Hematopoietic multipotent progenitor cell treated with erythropoietin and hydrocortisone succinate and interleukin-3 and kit ligand, for 17 days (in vitro differentiated cells): ENCODE measurements around the gene ATP6V1G2.

Source experiments
- DNase-seq: peaks from one replicate; pipeline ENCODE4 v3.0.0-alpha.2; 2015; ENCODE audit warnings: low spot score

The ATP6V1G2 gene

DNA sequence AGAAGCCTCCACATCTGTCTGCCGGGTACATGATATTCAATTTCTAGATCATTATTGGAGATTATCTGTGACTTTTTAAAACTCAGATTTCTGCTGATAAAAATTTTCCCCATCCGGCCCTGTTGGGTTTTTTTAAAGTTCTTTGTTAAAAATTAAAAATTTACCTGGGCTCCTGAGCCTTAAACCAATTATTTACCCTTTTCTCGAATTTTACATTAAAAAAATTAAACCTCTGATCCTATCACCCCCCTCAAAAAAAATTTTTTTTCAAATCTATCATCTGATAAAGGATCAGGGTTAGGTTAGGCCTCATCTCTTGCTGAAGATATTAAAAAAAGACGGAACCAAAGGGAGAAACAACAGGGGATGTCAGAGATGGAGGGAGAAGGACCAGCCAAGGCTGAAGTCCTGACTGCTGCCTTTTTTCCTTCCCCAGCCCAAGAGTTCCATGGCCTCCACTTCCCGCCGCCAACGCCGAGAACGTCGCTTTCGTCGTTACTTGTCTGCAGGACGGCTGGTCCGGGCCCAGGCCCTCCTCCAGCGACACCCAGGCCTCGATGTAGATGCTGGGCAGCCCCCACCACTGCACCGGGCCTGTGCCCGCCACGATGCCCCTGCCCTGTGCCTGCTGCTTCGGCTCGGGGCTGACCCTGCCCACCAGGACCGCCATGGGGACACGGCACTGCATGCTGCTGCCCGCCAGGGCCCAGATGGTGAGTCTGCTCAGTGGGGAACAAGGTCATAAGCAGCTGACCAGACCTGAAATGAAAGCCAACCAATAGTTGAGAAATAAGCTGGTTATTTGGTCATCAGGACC lies 1.5 kb upstream of the ATP6V1G2 start:
- DNase-seq = no peak

GRCh38 chr6:31546958-31547726 lies 734 bp upstream of the ATP6V1G2 start, which contains the start of gene NFKBIL1:
TSS of gene NFKBIL1 (plus strand) at chr6:31547608. CDS start at chr6:31547695, 87 bp downstream.
- peak; percentile 92 for DNase-seq

DNA sequence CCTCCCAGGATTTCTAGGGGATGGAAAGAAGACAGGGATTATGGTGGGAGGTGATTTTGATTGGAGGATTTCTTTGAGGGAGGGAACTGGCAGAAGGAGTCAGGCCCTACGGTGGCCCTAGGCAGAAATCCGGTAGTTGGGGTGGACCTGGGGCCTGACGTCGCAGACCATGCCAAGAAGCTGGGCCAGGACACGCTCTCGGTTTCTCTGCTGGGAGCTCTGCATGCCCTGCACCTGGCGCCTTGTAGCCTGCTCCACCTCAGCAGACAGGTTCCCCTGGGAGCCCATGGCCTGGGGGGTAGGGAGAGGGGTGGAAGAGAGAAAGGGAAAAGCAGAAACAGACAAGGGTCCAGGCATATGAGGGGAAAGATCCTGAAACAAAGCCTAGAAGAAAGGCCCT lies 1.1 kb downstream of the ATP6V1G2 start:
- no peak for DNase-seq

DNA sequence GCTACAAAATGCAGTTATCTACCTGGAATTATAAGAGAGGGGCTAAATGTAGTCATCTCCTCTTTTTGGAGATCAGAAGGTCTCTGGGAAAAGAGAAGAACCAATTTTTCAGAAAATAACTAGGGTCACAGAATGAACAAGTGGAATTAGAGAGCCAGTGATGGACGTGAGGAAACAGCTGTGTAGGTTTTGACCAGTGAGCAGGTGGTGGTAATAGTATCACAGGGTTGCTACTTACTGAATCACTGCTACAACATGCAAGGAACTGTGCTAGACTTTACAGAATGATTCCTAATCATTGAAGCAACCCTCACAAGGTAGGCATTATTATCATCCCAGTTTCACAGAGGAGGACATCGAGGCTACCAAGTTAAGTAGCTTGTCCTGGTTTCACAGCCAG lies 1.7 kb downstream of the ATP6V1G2 start:
- no peak for DNase-seq

DNA sequence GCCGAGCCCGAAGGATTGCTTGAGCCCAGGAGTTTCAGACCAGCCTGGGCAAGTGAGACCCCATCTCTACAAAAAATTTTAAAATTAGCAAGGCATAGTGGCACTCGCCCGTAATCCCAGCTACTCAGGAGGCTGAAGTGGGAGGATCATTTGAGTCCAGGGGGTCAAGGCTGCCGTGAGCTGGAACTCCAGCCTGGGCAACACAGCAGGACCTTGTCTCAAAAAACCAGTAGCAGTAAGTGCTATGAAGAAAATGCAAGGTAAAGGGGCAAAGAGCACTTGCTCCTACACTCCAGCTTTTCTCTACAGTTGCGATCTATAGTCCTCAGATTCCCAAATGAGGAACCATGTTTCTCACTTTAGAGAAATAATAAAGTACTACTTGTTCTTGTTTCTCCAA lies 2.8 kb downstream of the ATP6V1G2 start:
- DNase-seq = no peak

DNA sequence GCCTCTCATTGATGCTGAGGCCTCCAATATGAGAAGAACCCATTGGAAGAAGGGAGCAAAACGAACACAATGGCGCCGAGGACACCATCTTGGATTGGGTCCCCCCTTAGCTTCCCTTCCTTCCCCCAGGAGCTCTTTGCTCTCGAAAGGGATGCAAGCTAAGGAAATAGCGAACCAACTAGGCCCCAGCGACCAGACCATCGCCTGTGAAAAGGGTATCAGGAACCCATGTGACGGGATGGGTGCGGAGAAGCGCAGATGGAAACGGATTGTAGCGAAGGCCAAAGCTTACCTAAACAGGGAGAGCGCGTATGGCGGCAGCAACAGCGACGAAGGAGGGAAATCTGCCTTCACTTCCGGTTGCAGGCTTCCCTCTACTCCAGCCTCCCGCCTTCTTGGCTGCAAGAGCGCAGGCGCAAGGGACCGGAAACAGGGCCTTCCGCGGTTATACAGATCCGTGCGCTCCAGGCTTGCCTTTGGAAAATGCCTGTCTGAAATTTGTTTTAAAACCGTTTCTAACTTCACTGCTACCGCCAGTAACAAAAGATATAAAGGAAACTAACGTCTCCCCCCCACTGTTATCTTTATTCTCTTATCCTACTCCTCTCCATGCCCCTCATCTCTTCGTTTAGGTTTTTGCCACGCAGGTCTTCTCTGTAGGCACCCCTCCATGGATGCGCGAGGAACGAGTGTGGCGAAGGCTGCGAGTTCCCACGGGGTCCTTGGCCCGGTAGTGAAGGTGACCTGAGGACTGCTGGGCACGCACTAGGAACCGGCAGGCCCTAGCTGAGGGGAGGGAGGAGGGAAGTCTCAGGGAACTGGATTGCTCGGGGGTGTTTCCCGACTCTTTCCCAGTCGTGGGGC lies 4.5 kb downstream of the ATP6V1G2 start, which contains the start of gene DDX39B:
Gene DDX39B, minus strand, starts transcription at position 346 of the 864 bp plus-strand sequence. CDS start 1,471 bp downstream, outside the sequence.
- DNase-seq = peak; percentile 97

- no peak for DNase-seq
These were observed 5.2 kb downstream of the ATP6V1G2 start for GRCh38 chr6:31541059-31541657.

DNA sequence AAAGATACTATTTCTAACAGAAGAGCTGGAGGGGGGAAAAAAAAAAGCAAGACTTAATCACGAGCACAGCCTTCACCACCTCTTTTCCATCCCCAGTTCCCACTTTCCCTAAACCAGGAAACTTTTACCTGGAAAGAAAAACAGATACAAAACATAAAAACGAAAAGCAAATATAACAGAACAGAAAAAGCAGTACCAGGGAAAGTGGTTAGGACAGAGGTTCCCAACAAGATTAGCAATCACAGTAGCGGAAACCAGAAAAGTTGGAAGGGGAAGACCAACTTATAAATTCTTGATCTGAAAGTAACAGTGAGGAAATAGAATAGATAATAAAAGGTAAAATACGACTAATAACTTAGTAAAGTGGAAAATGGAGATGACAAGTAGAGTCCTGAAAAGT lies 5.8 kb downstream of the ATP6V1G2 start:
- no peak for DNase-seq

GRCh38 chr6:31538805-31539400 lies 7.5 kb downstream of the ATP6V1G2 start:
- no peak for DNase-seq

- DNase-seq = no peak
These were observed 10.7 kb downstream of the ATP6V1G2 start for GRCh38 chr6:31535538-31536324.

DNA sequence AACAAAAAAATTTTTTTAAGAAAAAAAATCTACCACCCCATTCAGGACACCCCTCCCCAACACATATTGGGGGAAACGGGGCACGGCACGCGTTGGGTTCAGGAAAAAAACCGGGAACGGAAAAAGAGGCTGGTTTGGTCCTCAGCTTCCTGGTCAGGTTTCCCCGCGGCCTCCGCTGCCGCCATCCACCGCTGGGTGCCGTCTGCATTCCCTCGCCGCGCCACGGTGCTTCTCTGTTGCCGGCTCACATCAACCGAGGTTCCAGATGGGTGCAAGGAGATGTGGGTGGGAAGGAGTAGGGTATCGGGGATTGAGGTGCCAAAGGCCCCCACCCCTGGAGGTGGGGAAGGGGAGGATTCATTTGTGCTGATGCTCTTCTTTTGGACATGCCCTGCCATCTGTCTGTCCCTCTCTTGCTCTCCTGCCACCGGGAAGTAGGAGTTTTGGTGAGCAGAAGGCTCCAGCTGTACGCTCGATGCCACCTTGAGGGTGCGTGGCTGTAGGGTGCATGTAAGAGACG lies 11.8 kb downstream of the ATP6V1G2 start:
- no peak for DNase-seq

- DNase-seq = no peak
These were observed 12.4 kb downstream of the ATP6V1G2 start for GRCh38 chr6:31534011-31534410.

DNA sequence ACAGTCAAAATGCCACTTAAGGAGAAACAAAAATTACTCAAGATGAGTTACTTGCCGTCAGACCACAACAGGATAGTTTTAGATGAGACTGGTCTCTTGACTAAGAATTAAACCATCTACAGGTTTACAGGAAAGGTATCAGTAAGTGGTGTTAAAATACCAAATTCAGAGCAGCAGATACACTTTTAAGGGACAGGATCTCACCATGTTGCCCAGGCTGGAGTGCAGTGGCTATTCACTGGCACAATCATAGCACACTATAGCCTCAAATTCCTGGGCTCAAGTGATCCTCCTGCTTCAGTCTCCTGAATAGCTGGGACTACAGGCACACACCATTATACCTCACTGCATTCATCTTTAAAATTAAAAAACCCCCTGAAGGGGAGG lies 13.0 kb downstream of the ATP6V1G2 start:
- no peak for DNase-seq

DNA sequence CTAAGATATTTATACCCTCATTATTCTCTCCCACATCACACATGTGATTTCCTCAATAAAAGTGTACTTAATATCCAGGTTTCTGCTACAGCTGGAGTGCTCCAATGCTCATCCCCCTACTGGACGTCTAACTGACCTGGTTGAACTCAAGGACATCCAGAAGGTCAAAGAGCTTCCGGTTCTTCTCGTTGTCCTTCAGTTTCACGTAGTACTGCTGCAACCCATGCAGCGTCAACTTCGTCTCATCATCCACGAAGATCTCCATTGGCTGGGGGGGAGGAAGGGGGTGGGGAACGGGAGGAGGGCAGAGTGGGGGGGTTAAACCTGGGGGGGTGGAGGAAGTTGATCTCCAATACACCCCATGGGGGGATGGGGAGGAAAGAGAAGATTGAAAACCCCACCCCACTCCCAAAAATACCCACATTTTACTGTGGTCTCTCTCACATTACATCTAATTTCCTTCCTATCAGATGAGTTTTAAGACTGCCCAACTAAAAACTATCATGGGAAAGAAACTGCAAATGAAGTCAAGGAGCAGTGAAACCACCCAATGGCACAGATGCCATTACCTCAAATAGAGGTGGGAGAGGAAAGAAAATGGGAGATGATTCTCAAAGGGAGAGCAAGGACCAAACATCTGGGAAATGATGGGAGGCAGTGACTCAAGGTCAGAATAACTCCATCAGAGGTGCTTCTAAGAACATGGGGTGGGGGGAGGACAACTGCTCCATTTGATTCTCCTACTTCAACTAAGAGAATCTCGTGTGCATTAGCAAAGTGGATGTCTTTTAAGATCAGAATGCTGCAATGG lies 13.6 kb downstream of the ATP6V1G2 start:
- DNase-seq = no peak

GRCh38 chr6:31531771-31532643 lies 14.4 kb downstream of the ATP6V1G2 start:
- DNase-seq = no peak

DNA sequence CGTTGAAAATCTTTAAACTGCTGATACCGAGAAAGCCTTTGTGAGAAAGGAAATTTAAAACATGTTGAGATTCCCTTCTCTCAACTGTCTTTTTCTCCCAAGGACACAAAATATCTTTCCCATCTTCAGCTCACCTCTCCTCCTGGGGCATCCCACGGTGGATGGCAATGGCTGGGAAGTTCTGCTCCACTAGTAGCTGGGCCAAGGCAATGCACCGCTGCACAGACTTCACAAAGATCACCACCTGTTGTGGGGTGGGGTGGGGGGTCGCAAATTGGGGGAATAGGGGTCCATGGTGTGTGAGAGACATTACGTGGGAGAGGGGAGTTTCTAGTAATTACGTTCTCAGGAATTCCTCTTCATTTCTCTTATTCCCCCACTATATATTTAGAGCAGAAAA lies 15.2 kb downstream of the ATP6V1G2 start:
- DNase-seq = no peak

DNA sequence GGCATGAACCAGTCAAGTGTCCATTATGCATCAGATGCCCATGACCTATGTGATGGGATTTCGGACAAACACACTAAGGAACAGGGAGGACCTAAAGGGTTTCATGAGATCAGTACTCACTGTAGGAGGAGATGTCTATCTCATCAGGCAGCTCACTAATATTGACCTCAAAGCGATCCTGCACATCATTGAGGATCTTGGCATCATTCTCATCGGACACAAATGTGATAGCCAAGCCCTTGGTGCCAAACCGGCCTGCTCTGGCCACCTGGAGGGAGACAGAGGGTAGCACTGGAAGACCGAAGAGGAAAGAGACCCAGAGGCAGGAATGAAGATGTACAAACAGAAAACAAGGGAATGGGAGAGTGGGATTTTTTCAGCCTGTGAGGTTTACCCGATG lies 15.7 kb downstream of the ATP6V1G2 start:
- DNase-seq = no peak
